Measurements from ENCODE around the gene KIF6.

Gene KIF6

GRCh38 chr6:39572661-39573340 lies 152.4 kb downstream of the KIF6 start:
- DNase-seq (ENCODE audit: low read depth) = no peak
- no peak for TF ChIP-seq CTCF (IDR thresholded peaks at IDR 0.05; ENCODE audit: low read length, missing control alignments)
- no peak overlapping the region for H3K4me3 ChIP-seq (replicated peaks; ENCODE audit: low read depth, low read length)

GRCh38 chr6:39568896-39569295 lies 156.3 kb downstream of the KIF6 start:
- no peak overlapping the region for H3K4me3 ChIP-seq (replicated peaks; ENCODE audit: low read depth, low read length)
- no peak for TF ChIP-seq CTCF (IDR thresholded peaks at IDR 0.05; ENCODE audit: low read length, missing control alignments)
- DNase-seq (ENCODE audit: low read depth) = peak; percentile 24

GRCh38 chr6:39567091-39567490 lies 158.1 kb downstream of the KIF6 start:
- DNase-seq (ENCODE audit: low read depth) = no peak
- no peak overlapping the region for H3K4me3 ChIP-seq (replicated peaks; ENCODE audit: low read depth, low read length)
- TF ChIP-seq CTCF (IDR thresholded peaks at IDR 0.05; ENCODE audit: low read length, missing control alignments) = no peak

- no peak overlapping the region for H3K4me3 ChIP-seq (replicated peaks; ENCODE audit: low read depth, low read length)
- TF ChIP-seq CTCF (IDR thresholded peaks at IDR 0.05; ENCODE audit: low read length, missing control alignments) = no peak
- DNase-seq (ENCODE audit: low read depth) = no peak
Observed at GRCh38 chr6:39566456-39566855, 158.8 kb downstream of the KIF6 start.

GRCh38 chr6:39565956-39566355 lies 159.3 kb downstream of the KIF6 start:
- no peak for DNase-seq (ENCODE audit: low read depth)
- TF ChIP-seq CTCF (IDR thresholded peaks at IDR 0.05; ENCODE audit: low read length, missing control alignments) = no peak
- H3K4me3 ChIP-seq (replicated peaks; ENCODE audit: low read depth, low read length) = no peak overlapping the region

- no peak for TF ChIP-seq CTCF (IDR thresholded peaks at IDR 0.05; ENCODE audit: low read length, missing control alignments)
- H3K4me3 ChIP-seq (replicated peaks; ENCODE audit: low read depth, low read length) = no peak overlapping the region
- no peak for DNase-seq (ENCODE audit: low read depth)
Observed at GRCh38 chr6:39563566-39564311, 161.5 kb downstream of the KIF6 start.

Data from fibroblast of pulmonary artery (primary cell).